HS-27A (cell line): Measurements from ENCODE around the gene TECTB.

Experiments
- DNase-seq: peaks from one replicate; pipeline ENCODE4 v3.0.0-alpha.2; 2012; ENCODE audit warnings: low read depth, missing footprints

The TECTB gene

DNA sequence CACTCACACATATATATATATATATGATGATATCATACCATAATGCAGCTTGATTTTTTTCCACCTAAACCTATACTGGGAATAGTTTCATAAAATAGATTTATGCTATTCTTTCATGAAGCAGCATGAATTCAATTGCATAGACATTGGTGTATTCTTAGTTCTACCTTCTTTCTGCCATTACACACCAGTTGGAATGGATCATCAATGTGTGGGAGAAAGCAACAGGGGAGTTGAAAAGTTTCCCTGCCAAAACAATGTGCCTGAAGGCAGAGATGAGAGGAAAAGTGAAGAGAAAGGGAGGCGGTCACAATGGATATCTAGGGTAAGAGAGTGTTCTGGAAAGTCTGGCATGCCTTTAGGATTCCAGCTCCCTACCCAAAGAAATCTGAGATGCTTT is 65.6 kb downstream of the TECTB start:
- DNase-seq = no peak

GRCh38 chr10:112349521-112350085 is 66.4 kb downstream of the TECTB start:
- no peak for DNase-seq

- DNase-seq = no peak
Observed at GRCh38 chr10:112351146-112351545, 67.9 kb downstream of the TECTB start.

GRCh38 chr10:112352044-112352443 is 68.8 kb downstream of the TECTB start:
- DNase-seq = no peak

GRCh38 chr10:112353046-112353445 is 69.8 kb downstream of the TECTB start:
- DNase-seq = no peak
